ENCODE results near the gene PPP1R1B.

DNA sequence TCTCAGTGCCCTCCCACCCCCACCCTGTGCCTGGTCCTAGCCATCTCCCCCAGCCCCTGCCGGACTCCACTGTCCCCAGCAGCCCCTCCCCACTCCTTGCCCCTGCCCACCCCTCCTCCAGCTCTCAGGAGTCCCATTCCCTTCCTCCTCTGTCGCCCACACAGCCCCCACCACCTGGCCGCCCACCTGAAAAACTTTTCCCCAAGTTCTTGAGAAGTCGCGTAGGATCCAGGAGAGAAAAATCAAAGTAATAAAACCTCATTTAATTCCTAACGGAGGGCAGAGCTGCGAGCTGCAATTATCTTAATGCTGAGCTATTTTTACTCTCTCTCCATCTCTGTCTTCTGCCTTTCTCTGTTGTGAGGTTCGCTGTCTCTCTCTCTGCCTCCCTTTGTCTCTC is 2.4 kb upstream of the PPP1R1B start:
- TF ChIP-seq POLR2AphosphoS5 (IDR thresholded peaks at IDR 0.05; ENCODE audit: low read depth): no peak
- TF ChIP-seq, protein P1, sequence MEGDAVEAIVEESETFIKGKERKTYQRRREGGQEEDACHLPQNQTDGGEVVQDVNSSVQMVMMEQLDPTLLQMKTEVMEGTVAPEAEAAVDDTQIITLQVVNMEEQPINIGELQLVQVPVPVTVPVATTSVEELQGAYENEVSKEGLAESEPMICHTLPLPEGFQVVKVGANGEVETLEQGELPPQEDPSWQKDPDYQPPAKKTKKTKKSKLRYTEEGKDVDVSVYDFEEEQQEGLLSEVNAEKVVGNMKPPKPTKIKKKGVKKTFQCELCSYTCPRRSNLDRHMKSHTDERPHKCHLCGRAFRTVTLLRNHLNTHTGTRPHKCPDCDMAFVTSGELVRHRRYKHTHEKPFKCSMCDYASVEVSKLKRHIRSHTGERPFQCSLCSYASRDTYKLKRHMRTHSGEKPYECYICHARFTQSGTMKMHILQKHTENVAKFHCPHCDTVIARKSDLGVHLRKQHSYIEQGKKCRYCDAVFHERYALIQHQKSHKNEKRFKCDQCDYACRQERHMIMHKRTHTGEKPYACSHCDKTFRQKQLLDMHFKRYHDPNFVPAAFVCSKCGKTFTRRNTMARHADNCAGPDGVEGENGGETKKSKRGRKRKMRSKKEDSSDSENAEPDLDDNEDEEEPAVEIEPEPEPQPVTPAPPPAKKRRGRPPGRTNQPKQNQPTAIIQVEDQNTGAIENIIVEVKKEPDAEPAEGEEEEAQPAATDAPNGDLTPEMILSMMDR (conservative IDR thresholded peaks at IDR 0.05; ENCODE audit: low read depth in 2 of 2): no peak
- TF ChIP-seq JUNB (IDR thresholded peaks at IDR 0.05; ENCODE audit: unreplicated experiment): no peak
- no peak for TF ChIP-seq ZNF114 (CRISPR knock-in tag; IDR thresholded peaks at IDR 0.05)
- TF ChIP-seq, protein P2, sequence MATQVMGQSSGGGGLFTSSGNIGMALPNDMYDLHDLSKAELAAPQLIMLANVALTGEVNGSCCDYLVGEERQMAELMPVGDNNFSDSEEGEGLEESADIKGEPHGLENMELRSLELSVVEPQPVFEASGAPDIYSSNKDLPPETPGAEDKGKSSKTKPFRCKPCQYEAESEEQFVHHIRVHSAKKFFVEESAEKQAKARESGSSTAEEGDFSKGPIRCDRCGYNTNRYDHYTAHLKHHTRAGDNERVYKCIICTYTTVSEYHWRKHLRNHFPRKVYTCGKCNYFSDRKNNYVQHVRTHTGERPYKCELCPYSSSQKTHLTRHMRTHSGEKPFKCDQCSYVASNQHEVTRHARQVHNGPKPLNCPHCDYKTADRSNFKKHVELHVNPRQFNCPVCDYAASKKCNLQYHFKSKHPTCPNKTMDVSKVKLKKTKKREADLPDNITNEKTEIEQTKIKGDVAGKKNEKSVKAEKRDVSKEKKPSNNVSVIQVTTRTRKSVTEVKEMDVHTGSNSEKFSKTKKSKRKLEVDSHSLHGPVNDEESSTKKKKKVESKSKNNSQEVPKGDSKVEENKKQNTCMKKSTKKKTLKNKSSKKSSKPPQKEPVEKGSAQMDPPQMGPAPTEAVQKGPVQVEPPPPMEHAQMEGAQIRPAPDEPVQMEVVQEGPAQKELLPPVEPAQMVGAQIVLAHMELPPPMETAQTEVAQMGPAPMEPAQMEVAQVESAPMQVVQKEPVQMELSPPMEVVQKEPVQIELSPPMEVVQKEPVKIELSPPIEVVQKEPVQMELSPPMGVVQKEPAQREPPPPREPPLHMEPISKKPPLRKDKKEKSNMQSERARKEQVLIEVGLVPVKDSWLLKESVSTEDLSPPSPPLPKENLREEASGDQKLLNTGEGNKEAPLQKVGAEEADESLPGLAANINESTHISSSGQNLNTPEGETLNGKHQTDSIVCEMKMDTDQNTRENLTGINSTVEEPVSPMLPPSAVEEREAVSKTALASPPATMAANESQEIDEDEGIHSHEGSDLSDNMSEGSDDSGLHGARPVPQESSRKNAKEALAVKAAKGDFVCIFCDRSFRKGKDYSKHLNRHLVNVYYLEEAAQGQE (IDR thresholded peaks at IDR 0.05; ENCODE audit: unreplicated experiment): no peak
- TF ChIP-seq EZH2phosphoT487 (IDR thresholded peaks at IDR 0.05; ENCODE audit: unreplicated experiment): no peak
- TF ChIP-seq EZH2 (IDR thresholded peaks at IDR 0.05; ENCODE audit: low read depth, unreplicated experiment): no peak
- TF ChIP-seq STAT1 (IDR thresholded peaks at IDR 0.05; ENCODE audit: unreplicated experiment): no peak
- TF ChIP-seq CREB1 (CRISPR knock-in tag; IDR thresholded peaks at IDR 0.05; ENCODE audit: low read depth): no peak
- TF ChIP-seq, protein P3, sequence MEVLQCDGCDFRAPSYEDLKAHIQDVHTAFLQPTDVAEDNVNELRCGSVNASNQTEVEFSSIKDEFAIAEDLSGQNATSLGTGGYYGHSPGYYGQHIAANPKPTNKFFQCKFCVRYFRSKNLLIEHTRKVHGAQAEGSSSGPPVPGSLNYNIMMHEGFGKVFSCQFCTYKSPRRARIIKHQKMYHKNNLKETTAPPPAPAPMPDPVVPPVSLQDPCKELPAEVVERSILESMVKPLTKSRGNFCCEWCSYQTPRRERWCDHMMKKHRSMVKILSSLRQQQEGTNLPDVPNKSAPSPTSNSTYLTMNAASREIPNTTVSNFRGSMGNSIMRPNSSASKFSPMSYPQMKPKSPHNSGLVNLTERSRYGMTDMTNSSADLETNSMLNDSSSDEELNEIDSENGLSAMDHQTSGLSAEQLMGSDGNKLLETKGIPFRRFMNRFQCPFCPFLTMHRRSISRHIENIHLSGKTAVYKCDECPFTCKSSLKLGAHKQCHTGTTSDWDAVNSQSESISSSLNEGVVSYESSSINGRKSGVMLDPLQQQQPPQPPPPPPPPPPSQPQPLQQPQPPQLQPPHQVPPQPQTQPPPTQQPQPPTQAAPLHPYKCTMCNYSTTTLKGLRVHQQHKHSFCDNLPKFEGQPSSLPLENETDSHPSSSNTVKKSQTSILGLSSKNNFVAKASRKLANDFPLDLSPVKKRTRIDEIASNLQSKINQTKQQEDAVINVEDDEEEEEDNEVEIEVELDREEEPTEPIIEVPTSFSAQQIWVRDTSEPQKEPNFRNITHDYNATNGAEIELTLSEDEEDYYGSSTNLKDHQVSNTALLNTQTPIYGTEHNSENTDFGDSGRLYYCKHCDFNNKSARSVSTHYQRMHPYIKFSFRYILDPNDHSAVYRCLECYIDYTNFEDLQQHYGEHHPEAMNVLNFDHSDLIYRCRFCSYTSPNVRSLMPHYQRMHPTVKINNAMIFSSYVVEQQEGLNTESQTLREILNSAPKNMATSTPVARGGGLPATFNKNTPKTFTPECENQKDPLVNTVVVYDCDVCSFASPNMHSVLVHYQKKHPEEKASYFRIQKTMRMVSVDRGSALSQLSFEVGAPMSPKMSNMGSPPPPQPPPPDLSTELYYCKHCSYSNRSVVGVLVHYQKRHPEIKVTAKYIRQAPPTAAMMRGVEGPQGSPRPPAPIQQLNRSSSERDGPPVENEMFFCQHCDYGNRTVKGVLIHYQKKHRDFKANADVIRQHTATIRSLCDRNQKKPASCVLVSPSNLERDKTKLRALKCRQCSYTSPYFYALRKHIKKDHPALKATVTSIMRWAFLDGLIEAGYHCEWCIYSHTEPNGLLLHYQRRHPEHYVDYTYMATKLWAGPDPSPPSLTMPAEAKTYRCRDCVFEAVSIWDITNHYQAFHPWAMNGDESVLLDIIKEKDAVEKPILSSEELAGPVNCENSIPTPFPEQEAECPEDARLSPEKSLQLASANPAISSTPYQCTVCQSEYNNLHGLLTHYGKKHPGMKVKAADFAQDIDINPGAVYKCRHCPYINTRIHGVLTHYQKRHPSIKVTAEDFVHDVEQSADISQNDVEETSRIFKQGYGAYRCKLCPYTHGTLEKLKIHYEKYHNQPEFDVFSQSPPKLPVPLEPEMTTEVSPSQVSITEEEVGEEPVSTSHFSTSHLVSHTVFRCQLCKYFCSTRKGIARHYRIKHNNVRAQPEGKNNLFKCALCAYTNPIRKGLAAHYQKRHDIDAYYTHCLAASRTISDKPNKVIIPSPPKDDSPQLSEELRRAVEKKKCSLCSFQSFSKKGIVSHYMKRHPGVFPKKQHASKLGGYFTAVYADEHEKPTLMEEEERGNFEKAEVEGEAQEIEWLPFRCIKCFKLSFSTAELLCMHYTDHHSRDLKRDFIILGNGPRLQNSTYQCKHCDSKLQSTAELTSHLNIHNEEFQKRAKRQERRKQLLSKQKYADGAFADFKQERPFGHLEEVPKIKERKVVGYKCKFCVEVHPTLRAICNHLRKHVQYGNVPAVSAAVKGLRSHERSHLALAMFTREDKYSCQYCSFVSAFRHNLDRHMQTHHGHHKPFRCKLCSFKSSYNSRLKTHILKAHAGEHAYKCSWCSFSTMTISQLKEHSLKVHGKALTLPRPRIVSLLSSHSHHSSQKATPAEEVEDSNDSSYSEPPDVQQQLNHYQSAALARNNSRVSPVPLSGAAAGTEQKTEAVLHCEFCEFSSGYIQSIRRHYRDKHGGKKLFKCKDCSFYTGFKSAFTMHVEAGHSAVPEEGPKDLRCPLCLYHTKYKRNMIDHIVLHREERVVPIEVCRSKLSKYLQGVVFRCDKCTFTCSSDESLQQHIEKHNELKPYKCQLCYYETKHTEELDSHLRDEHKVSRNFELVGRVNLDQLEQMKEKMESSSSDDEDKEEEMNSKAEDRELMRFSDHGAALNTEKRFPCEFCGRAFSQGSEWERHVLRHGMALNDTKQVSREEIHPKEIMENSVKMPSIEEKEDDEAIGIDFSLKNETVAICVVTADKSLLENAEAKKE (CRISPR knock-in tag; IDR thresholded peaks at IDR 0.05): no peak
- no peak for TF ChIP-seq ZNF331 (CRISPR knock-in tag; IDR thresholded peaks at IDR 0.05; ENCODE audit: low read depth)
- no peak for TF ChIP-seq NANOG (IDR thresholded peaks at IDR 0.05; ENCODE audit: borderline replicate concordance)
- TF ChIP-seq, protein P4, sequence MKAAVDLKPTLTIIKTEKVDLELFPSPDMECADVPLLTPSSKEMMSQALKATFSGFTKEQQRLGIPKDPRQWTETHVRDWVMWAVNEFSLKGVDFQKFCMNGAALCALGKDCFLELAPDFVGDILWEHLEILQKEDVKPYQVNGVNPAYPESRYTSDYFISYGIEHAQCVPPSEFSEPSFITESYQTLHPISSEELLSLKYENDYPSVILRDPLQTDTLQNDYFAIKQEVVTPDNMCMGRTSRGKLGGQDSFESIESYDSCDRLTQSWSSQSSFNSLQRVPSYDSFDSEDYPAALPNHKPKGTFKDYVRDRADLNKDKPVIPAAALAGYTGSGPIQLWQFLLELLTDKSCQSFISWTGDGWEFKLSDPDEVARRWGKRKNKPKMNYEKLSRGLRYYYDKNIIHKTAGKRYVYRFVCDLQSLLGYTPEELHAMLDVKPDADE (IDR thresholded peaks at IDR 0.05): no peak

Data from GM23338 (cell line).